Measurements from ENCODE around the gene SUCO. TPM values are rescaled to one million over a fixed set of nuclear protein-coding genes. Genes with fewer than 3 reads are reported as not detected.

The SUCO gene
- polyA plus RNA-seq, 1 of the 3 experiments (the other 2 are of a cell fraction): 5.4 TPM

DNA sequence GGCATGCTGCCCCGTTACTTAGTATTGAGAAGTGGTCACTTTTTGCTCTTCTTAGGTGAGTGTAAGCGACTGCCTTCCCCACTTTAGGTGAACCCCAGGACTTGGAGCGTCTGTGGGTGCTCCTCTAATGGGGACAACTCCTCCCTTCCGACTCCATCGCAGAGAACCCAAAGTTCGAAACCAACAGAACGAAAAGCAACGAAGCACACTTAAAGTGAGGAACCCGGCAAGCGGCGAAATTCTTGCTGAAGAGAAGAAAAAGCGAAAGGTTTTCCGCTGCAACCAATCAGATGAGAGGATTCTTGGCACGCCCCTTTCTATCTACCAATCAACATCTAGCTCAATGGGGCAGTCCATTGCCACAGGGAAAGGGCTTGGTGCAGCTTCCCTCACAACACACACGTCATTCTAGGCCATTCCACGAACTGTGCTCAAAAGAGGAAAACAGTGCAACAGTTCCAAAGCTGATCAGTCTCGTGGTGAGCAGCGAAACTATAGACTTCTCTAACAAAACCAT is 709 bp upstream of the SUCO start (continued):
- TF ChIP-seq RXRA (IDR thresholded peaks at IDR 0.05; ENCODE audit: borderline replicate concordance, low read depth) (no peak), TAF1 (IDR thresholded peaks at IDR 0.05; ENCODE audit: borderline replicate concordance, low read depth, low read length) (peak; percentile 44; the same call in 1 of the 2 replicates), FOXM1 (IDR thresholded peaks at IDR 0.05; ENCODE audit: low read depth) (no peak), EP300 (IDR thresholded peaks at IDR 0.05; ENCODE audit: borderline replicate concordance in 1 of 2, low read depth in 1 of 2, low read length in 1 of 2) (no peak), TEAD4 (IDR thresholded peaks at IDR 0.05; ENCODE audit: borderline replicate concordance, insufficient read depth) (no peak), CHD2 (IDR thresholded peaks at IDR 0.05; ENCODE audit: low read length, partially characterized antibody) (no peak), RFX5 (IDR thresholded peaks at IDR 0.05; ENCODE audit: low read length) (peak; percentile 84), FOXJ3 (CRISPR knock-in tag; IDR thresholded peaks at IDR 0.05) (no peak), SMC3 (IDR thresholded peaks at IDR 0.05; ENCODE audit: low read depth, low read length) (no peak), GABPA (IDR thresholded peaks at IDR 0.05; ENCODE audit: low read depth) (no peak), YY1 (IDR thresholded peaks at IDR 0.05; ENCODE audit: low read depth) (no peak), SIN3A (IDR thresholded peaks at IDR 0.05; ENCODE audit: borderline replicate concordance, low read depth, low read length) (peak; percentile 86; the same call in 1 of the 2 replicates)
- TF ChIP-seq, protein P1, sequence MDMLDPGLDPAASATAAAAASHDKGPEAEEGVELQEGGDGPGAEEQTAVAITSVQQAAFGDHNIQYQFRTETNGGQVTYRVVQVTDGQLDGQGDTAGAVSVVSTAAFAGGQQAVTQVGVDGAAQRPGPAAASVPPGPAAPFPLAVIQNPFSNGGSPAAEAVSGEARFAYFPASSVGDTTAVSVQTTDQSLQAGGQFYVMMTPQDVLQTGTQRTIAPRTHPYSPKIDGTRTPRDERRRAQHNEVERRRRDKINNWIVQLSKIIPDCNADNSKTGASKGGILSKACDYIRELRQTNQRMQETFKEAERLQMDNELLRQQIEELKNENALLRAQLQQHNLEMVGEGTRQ (IDR thresholded peaks at IDR 0.05; ENCODE audit: borderline replicate concordance, low read depth, low read length): peak; percentile 26; the same call in 1 of the 2 replicates
- TF ChIP-seq, protein P2, sequence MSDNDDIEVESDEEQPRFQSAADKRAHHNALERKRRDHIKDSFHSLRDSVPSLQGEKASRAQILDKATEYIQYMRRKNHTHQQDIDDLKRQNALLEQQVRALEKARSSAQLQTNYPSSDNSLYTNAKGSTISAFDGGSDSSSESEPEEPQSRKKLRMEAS (IDR thresholded peaks at IDR 0.05; ENCODE audit: low read depth): no peak; the same call in 1 of the 2 replicates
- TF ChIP-seq, protein P3, sequence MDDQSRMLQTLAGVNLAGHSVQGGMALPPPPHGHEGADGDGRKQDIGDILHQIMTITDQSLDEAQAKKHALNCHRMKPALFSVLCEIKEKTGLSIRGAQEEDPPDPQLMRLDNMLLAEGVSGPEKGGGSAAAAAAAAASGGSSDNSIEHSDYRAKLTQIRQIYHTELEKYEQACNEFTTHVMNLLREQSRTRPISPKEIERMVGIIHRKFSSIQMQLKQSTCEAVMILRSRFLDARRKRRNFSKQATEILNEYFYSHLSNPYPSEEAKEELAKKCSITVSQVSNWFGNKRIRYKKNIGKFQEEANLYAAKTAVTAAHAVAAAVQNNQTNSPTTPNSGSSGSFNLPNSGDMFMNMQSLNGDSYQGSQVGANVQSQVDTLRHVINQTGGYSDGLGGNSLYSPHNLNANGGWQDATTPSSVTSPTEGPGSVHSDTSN (IDR thresholded peaks at IDR 0.05): no peak

DNA sequence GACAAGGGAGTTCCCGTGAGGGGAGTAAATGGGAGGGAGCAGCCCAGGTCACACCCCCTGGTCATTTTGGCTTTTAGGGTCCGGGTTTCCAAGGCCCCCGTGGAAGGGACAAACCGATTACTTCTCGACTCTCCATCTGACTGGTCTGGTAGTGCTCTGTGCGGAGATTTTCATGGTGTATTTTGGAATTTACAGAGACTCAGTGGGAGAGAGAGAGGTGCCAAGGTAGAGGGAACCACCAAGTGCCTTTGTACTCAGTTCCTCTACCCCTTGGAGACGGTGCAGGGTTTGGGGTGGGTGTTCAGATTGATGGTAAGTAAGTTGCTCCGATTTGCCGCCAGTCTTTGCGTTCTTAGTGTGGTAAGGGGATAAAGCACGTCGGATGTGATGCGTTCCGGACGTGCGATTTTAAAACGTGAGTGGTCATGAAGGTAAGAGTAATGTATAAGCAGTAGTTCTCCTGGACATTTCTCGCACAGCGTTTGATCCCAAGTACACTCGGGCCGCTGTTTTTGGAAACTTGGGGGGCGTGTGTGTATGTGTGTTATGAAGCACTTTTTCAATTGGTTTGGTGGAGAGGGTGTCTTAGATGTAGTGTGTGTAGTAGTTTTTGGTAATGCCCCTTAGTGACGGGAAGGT is 682 bp downstream of the SUCO start:
- no peaks in the 10 kb centered on the region for H3K9me3 ChIP-seq
- peak overlapping the region; percentile 80 for H2AFZ ChIP-seq (ENCODE audit: low read depth)
- TF ChIP-seq GABPA (IDR thresholded peaks at IDR 0.05; ENCODE audit: low read depth) (no peak), CHD2 (IDR thresholded peaks at IDR 0.05; ENCODE audit: low read length, partially characterized antibody) (no peak), FOXM1 (IDR thresholded peaks at IDR 0.05; ENCODE audit: low read depth) (no peak), JUND (IDR thresholded peaks at IDR 0.05) (no peak), NRF1 (IDR thresholded peaks at IDR 0.05; ENCODE audit: low read depth, low read length) (no peak), ELF1 (IDR thresholded peaks at IDR 0.05) (no peak), RAD21 (IDR thresholded peaks at IDR 0.05; ENCODE audit: low read length) (no peak), POLR2AphosphoS5 (IDR thresholded peaks at IDR 0.05; ENCODE audit: low read depth, low read length) (no peak)
- TF ChIP-seq, protein P4, sequence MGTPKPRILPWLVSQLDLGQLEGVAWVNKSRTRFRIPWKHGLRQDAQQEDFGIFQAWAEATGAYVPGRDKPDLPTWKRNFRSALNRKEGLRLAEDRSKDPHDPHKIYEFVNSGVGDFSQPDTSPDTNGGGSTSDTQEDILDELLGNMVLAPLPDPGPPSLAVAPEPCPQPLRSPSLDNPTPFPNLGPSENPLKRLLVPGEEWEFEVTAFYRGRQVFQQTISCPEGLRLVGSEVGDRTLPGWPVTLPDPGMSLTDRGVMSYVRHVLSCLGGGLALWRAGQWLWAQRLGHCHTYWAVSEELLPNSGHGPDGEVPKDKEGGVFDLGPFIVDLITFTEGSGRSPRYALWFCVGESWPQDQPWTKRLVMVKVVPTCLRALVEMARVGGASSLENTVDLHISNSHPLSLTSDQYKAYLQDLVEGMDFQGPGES (IDR thresholded peaks at IDR 0.05; ENCODE audit: low read depth, low read length): no peak
- TF ChIP-seq, protein P1 (IDR thresholded peaks at IDR 0.05; ENCODE audit: borderline replicate concordance, low read depth, low read length): no peak
- TF ChIP-seq, protein P3 (IDR thresholded peaks at IDR 0.05): no peak

More for the DNA sequence above, 682 bp downstream of the SUCO start:
- DNase-seq: peak; percentile 44
- ChIA-PET CTCF (interaction anchor here (1.7 kb wide), 1 partner anchor 12 kb away, joined by 4 read pairs; no protein-coding TSS in a partner anchor), POLR2A (interaction anchor here (1.0 to 1.5 kb wide), 3 partner anchors 11 to 36 kb away, joined by 3 read pairs; no protein-coding TSS in a partner anchor)
- no peaks in the 10 kb centered on the region for H3K9me2 ChIP-seq
- H3K27ac ChIP-seq (ENCODE audit: low read depth in 2 of 2, low read length in 1 of 2): peak overlapping the region; percentile 86
- H3K9ac ChIP-seq: peak overlapping the region; percentile 94
- H3K4me3 ChIP-seq (ENCODE audit: low read depth in 2 of 2, low read length in 1 of 2): peak overlapping the region; percentile 95 to 97
- no peaks in the 10 kb centered on the region for H3K27me3 ChIP-seq (ENCODE audit: insufficient read depth)
- WGBS (ENCODE audit: low lambda C conversion rate): under 1% methylated on average over 23 of the region's 23 CpGs
- peak overlapping the region; percentile 91 for H3K4me2 ChIP-seq
- no peaks in the 10 kb centered on the region for H3K36me3 ChIP-seq (replicated peaks in 1 of 2; ENCODE audit: control insufficient read depth in 1 of 2, insufficient read depth in 2 of 2, low read length in 1 of 2)
- peaks cover 10% of the 10 kb centered on the region for H3F3A ChIP-seq (replicated peaks; ENCODE audit: insufficient read depth)
- peaks cover 6 to 35% of the 10 kb centered on the region in 2 experiments; a peak in 3 of 4 replicates for H3K4me1 ChIP-seq (ENCODE audit: control insufficient read depth in 1 of 2, insufficient read depth in 2 of 2, low read depth in 1 of 2, low read length in 1 of 2)
- peaks cover 56% of the 10 kb centered on the region for H3K79me2 ChIP-seq (ENCODE audit: insufficient read depth)
- peaks cover 44% of the 10 kb centered on the region for H4K20me1 ChIP-seq (ENCODE audit: insufficient read depth)

Data from SK-N-SH (cell line).